ENCODE data around the gene RINL. TPM values are rescaled to one million over a fixed set of nuclear protein-coding genes. Genes with fewer than 3 reads are reported as not detected.
"Not testable (repeated sequence)": the region's sequence is repeated elsewhere in the genome, so short reads cannot be mapped to it uniquely, and the experiment has no call there.

RINL gene
- total RNA-seq, 1 experiment from 2014 or later, result 0.87 TPM

DNA sequence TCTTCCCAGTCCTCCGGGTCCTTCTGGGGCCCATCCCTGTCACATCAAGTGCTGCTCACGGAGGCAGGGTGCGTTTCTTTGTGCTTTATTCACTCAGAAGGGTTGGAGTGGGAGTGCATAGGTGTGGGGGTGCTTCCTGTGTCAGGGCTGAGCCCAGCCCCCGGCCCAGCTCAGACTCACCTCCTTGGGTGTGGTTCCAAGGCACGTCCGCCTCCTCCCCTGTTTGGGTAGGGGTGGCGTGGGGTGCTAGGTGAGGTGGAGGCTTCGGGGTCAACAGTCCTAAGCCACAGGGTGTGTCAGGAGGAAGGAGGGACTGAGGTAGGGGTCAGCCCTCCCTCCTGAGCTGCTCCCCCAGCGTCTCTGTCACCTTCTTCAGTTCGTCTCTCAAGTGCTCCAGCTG, 30.8 kb upstream of the RINL start:
- no peak for DNase-seq (ENCODE audit: low read depth, low spot score)
- in situ Hi-C loops (cut with HindIII; ENCODE audit: low pct_unique_long_range_greater_than_20kb, low sequenced_read_pairs), result no loop called here

DNA sequence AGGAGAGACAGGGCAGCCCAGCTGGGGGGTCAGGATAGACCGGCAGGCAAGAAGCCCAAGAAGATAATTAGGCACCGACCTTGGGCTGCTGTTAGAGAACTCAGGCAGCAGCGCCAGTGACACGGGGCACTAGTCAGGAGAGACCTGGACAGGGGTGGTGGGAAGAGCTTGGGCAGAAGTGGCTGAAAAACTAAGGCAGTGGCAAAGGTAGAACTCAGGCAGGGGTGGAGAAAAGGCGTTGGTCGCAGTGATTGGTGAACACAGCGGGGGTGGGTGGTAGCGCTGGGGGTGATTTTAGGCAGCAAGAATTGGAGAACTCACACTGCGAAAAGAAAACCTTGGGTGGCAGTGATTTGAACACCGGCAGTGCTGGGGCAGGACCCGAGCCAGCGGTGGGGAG, 29.6 kb upstream of the RINL start:
- in situ Hi-C loops (cut with HindIII; ENCODE audit: low pct_unique_long_range_greater_than_20kb, low sequenced_read_pairs), result no loop called here
- DNase-seq (ENCODE audit: low read depth, low spot score), result no peak

GRCh38 chr19:38907227-38907626, 29.2 kb upstream of the RINL start:
- no peak for DNase-seq (ENCODE audit: low read depth, low spot score)
- in situ Hi-C loops (cut with HindIII; ENCODE audit: low pct_unique_long_range_greater_than_20kb, low sequenced_read_pairs), result no loop called here

DNA sequence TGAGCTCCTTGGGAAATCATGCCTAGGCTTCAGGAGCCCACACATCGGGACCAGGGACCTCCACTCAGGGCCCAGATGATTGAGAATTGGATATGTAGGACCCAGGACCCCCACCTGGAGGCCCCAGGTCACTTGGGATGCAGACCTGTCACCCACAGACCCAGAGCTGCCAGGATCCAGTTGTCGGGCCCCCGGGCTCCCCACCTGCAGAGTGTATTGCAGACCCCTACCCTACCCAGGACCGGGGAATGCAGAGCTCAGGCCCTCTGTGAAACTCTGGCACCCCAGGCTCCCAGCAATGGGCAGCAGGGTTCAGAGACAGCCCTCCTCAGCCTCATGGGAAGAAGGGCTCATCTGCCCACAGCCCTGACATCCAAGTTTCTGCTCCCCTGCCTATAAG, 27.5 kb upstream of the RINL start:
- DNase-seq (ENCODE audit: low read depth, low spot score), result no peak
- in situ Hi-C loops (cut with HindIII; ENCODE audit: low pct_unique_long_range_greater_than_20kb, low sequenced_read_pairs), result no loop called here

- DNase-seq (ENCODE audit: low read depth, low spot score), result no peak
- in situ Hi-C loops (cut with HindIII; ENCODE audit: low pct_unique_long_range_greater_than_20kb, low sequenced_read_pairs), result no loop called here
These were observed 26.8 kb upstream of the RINL start for GRCh38 chr19:38904581-38905539.

DNA sequence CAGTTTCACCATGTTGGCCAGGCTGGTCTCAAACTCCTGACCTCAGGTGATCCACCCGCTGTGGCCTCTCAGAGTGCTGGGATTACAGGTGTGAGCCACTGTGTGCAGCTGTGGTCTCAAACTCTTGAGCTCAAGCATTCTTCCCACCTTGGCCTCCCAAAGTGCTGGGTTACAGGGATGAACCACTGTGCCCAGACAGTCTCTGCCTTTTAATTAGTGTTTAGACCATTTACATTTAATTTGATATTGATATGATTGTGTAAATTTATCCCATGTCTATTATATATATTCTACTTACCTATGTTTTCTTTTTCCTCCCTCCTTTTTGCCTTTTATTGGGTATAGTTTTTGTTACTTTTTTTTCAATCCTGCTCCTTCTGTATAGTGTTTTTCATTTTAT, 23.6 kb upstream of the RINL start:
- DNase-seq (ENCODE audit: low read depth, low spot score), result no peak
- in situ Hi-C loops (cut with HindIII; ENCODE audit: low pct_unique_long_range_greater_than_20kb, low sequenced_read_pairs), result no loop called here

DNA sequence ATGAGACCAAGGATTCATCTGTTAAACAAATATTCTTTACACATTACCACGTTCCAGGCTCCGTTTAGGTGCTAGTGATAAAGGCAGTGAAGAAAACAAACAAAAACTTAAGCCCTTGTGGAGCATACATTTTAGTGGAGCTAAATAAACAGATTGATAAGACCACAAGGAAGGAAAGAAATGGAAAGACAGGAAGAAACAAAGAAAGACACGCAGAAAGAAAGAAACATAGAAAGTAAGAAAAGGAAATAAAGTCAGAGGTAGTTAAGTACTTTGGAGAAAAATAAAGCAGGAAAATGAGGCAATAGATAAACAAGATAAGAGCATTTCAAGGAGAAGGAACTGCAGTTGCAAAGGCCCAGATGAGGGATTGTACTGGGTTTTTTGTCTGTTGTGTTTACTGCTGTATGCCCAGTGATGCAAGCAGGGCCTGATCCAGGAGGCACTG, 22.7 kb upstream of the RINL start:
- in situ Hi-C loops (cut with HindIII; ENCODE audit: low pct_unique_long_range_greater_than_20kb, low sequenced_read_pairs), result no loop called here
- no peak for DNase-seq (ENCODE audit: low read depth, low spot score)

- in situ Hi-C loops (cut with HindIII; ENCODE audit: low pct_unique_long_range_greater_than_20kb, low sequenced_read_pairs), result no loop called here
- no peak for DNase-seq (ENCODE audit: low read depth, low spot score)
These were observed 22.1 kb upstream of the RINL start for GRCh38 chr19:38900202-38900629.

- in situ Hi-C loops (cut with HindIII; ENCODE audit: low pct_unique_long_range_greater_than_20kb, low sequenced_read_pairs), result no loop called here
- peak; percentile 99 for DNase-seq (ENCODE audit: low read depth, low spot score)
These were observed 21.5 kb upstream of the RINL start, which contains the start of the genes NFKBIB and SIRT2 for GRCh38 chr19:38899447-38900201. Gene NFKBIB, plus strand, starts transcription at chr19:38899969. Its CDS starts 64 bp downstream, at chr19:38900033. Gene SIRT2, minus strand, starts transcription at chr19:38899618. Its CDS starts 97 bp downstream, at chr19:38899521.

DNA sequence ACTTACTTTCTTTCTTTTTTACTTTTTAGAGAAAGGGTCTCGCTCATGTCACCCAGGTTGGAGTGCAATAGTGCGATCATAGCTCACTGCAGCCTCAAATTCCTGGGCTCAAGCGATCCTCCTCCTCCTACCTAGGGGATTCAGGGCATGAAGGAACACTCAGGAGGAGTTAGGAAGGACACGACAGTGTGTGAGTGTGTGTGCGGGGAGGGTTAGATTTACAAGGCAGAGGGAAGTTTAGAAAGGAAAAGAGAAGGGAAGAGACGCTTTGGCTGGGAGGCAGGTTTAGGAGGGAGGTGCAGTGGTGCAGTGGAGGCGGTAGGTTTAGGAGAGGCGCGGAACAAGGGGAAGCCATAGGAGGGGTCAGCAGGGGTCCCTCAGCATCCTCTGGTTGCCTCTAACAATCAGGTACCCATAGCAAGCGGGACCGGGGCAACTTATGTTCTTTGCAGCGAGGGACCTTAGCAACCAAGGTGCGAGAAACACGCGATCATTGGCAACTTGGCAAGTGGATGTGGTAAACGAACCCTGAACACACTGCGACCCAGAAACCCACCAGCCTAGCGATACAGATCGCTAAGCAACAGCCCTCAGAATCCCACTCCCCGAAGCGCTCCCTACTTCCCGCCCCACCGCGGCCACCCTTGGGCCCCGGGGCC, 20.8 kb upstream of the RINL start:
- in situ Hi-C loops (cut with HindIII; ENCODE audit: low pct_unique_long_range_greater_than_20kb, low sequenced_read_pairs), result no loop called here
- no peak for DNase-seq (ENCODE audit: low read depth, low spot score)

DNA sequence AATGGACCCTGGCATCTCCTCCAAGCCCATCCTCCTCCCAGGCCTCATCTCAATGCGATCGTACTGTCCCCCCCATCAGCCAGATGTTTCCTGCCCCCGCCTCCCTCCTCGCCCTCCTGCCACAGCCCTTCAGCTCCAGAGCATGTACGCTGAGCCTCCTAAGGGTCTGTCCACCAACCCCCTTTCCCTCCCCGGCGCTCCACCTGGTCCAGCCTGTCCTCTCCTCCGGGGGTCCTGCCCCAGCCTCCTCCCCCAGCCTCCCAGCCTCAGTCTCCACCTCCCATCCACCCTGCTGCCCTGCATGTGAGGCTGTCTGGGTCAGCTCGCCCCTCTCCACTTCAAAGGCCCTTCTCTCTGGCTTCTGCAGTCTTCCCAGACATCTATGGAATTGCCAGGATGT, 16.9 kb upstream of the RINL start:
- no peak for DNase-seq (ENCODE audit: low read depth, low spot score)
- in situ Hi-C loops (cut with HindIII; ENCODE audit: low pct_unique_long_range_greater_than_20kb, low sequenced_read_pairs), result no loop called here

DNA sequence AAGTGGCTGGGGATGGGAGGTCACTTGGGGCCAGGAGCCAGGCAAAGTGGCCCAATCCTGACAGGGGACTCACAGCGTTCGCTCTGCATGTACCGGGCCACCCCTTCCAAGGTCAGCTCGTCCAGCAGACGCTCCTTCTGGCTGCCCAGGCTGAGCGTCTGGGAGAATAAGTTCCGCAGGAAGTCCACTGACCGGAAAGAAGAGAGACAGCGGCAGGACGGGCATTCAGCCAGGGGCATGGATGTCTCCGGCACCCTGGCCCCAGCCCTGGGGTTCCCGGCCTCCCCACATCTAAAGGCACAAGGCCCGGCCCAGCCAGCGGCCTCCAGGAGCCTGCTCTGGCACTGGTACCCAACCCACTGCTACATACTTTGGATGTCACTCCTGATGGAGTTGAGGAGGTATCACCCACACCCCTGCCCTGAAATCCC, 15.3 kb upstream of the RINL start:
- in situ Hi-C loops (cut with HindIII; ENCODE audit: low pct_unique_long_range_greater_than_20kb, low sequenced_read_pairs), result no loop called here

GRCh38 chr19:38892841-38893240, 14.8 kb upstream of the RINL start:
- no peak for DNase-seq (ENCODE audit: low read depth, low spot score)
- in situ Hi-C loops (cut with HindIII; ENCODE audit: low pct_unique_long_range_greater_than_20kb, low sequenced_read_pairs), result no loop called here

More for the DNA sequence above, 15.3 kb upstream of the RINL start:
- no peak for DNase-seq (ENCODE audit: low read depth, low spot score)

DNA sequence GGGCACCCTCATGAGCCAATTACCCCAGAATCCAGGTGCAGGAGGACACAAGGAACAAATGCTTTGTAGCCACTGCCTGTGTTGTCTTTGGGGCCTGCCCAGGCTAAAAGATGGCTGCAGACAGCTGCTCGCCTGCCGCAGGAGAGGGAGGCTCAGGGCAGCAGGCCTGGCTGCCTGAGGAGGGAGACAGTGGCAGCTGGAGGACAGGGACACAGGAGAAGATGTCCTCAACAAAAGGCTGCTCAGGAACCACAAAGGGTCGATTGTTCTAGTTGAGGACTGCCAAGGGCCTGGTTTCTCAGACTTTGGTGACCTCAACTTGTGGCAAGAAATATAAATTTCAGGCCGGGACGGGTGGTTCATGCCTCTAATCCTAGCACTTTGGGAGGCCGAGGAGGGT, 13.7 kb upstream of the RINL start:
- in situ Hi-C loops (cut with HindIII; ENCODE audit: low pct_unique_long_range_greater_than_20kb, low sequenced_read_pairs), result no loop called here

DNA sequence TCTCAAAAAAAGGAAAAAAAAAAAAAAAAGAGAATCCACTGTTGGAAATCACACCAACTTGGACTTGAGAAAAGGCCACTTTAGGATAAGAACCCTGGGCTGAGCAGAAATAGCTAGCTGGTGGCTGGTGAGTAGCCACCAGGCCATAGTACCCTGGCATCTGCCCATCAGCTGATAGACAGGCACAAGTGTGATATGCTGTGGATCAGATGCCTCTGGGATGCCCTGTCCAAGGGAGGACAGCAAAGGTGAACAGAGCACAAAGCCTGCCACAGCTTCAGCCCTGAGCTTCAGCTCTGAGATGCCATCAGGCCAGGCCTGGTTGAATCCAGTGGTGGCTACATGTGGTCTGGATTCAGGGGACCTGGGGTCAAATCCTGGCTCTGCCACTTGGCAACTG, 12.6 kb upstream of the RINL start:
- no peak for DNase-seq (ENCODE audit: low read depth, low spot score)

More for the DNA sequence above, 13.7 kb upstream of the RINL start:
- DNase-seq (ENCODE audit: low read depth, low spot score), result peak; percentile 32

DNA sequence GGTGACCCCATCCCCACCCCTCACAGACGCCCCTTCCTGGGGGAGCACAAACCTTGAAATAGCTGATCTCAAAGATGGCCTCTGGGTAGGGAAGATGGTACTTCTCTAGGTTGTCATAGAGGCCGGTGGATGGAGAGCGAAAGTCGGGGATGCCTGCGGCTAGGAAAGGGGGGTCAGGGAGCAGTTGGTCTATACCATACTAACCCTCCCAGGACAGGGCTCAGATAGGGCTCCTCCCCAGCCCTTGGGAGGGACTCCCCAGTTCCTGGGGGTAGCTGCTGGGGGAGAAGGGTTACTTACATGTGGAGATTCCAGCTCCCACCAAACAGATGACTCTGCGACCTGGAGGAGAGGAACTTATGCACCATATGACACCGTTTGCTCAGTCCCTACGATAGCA, 11.7 kb upstream of the RINL start:
- in situ Hi-C loops (cut with HindIII; ENCODE audit: low pct_unique_long_range_greater_than_20kb, low sequenced_read_pairs), result no loop called here

More for the DNA sequence above, 12.6 kb upstream of the RINL start:
- in situ Hi-C loops (cut with HindIII; ENCODE audit: low pct_unique_long_range_greater_than_20kb, low sequenced_read_pairs), result no loop called here

GRCh38 chr19:38888876-38889275, 10.8 kb upstream of the RINL start:
- in situ Hi-C loops (cut with HindIII; ENCODE audit: low pct_unique_long_range_greater_than_20kb, low sequenced_read_pairs), result no loop called here
- no peak for DNase-seq (ENCODE audit: low read depth, low spot score)

More for the DNA sequence above, 11.7 kb upstream of the RINL start:
- DNase-seq (ENCODE audit: low read depth, low spot score), result no peak

- DNase-seq (ENCODE audit: low read depth, low spot score); in situ Hi-C loops (cut with HindIII; ENCODE audit: low pct_unique_long_range_greater_than_20kb, low sequenced_read_pairs): not testable (repeated sequence)
These were observed 6.6 kb upstream of the RINL start for GRCh38 chr19:38884691-38885090.
